Activated CD8-positive, alpha-beta memory T cell treated with anti-CD3 and anti-CD28 coated beads for 24 hours (primary cell): ENCODE data around the gene PATJ.
"Not testable (repeated sequence)": the region's sequence is repeated elsewhere in the genome, so short reads cannot be mapped to it uniquely, and the experiment has no call there.

ENCODE experiments used
- DNase-seq: peaks from one replicate; pipeline ENCODE4 v3.0.0-alpha.2; 2020

PATJ gene

DNA sequence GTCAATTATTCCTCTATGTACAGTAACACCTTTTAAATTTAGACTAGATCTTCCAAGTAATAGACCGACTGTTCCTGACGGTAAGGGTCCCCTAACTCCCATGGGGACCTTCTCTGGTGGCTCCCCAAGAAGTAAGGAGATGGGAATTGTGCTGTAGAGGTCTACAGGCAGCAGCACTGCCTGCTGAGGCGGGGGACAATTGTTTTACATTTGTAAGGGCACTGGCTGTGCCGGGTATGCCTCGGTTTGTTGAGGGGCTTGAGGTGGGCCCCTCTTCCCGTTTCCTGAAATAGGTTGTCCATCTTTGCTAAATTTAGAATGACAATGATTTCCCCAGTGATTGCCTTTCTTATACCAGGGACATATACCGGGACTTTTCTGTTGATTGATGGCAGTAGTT is 439.3 kb downstream of the PATJ start:
- no peak for DNase-seq

DNA sequence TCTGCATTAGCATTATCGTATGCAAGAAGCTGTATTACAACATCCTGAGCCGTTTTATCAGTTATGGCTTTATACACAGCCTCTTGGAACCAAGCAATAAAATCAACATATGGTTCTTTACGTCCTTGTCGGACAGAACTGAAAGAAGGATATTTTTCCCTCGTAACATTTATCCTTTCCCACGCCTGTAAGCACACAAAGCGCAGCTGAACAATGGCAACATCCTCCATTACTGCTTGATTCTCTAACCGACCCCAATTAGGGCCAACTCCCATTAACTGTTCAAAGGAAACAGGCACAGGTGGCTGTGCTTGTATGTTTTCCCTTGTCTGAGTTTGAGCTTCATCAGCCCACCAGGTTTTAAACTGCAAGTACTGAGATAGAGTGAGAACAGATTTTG is 439.9 kb downstream of the PATJ start:
- DNase-seq: not testable (repeated sequence)

DNA sequence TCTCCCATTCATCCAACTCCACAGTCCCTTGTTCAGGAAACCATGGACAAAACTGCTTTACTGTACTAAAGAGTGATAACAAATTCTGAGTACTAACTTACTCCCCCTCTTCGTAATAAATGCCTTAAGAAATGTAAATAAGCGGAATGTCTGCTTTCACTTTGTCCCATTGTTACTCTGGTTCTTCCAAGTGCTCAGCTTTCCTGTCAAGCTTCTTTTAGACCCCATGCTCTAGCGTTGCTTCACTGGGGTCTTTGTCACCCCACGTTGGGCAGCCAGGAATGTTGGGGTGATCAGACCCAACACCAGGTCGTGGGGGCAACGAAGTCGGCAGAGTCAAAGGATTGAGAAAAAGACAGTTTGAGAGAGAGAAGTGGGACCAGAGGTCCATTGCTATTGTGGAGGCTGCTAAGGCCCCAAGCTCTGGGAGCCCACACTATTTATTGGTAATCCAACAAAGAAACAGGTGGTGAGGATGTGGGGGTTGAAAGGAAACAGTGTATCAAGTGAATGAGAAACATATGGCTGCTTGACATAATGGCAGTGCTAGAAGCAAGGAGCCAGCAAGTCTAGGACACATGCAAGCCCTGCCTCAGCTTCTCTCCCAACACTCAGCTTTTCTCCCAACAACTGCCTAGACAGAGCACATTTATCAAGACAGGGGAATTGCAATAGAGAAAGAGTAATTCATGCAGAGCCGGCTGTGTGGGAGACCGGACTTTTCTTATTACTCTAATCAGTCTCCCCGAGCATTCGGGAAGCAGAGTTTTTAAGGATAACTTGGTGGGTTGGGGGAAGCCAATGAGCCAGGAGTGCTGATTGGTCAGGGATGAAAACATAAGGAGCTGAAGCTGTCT is 441.1 kb downstream of the PATJ start:
- not testable (repeated sequence) for DNase-seq

DNA sequence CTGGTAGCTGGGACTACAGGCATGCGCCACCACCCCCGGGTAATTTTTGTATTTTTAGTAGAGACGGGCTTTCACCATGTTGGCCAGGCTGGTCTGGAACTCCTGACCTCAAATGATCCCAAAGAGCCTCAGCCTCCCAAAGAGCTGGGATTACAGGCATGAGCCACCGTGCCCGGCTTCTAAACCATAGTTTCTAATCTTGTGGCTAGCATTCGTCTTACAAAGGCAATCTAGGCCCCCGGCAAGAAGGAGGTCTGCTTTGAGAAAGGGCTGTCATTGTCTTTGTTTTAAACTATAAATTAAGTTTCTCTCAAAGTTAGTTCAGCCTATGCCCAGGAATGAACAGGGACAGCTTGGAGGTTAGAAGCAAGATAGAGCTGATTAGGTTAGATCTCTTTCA is 442.1 kb downstream of the PATJ start:
- no peak for DNase-seq

DNA sequence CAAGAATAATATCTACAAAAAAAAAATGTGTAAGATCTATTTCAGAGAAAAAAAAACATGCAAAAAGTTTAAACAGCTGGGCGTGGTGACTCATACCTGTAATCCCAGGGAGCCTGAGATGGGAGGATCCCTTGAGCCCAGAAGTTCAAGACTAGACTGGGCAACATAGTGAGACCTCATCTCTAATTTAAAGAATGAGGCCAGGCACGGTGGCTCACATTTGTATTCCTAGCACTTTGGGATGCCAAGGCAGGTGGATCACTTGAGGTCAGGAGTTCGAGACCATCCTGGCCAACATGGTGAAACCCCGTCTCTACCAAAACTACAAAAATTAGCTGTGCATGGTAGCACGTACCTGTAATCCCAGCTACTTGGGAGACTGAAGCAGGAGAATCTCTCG is 443.0 kb downstream of the PATJ start:
- not testable (repeated sequence) for DNase-seq

DNA sequence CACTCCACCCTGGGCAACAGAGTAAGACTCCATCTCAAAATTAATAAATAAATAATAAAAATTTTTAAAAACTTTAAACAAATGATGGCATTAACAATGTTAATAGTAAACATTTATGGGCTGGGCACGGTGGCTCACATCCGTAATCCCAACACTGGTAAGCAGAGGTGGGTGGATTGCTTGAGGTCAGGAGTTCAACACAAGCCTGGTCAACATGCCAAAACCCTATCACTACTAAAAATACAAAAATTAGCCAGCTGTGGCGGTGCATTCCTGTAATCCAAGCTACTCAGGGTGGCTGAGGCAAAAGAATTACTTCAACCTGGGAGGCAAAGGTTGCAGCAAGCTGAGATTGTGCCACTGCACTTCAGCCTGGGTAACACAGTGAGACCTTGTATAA is 443.4 kb downstream of the PATJ start:
- DNase-seq: no peak

DNA sequence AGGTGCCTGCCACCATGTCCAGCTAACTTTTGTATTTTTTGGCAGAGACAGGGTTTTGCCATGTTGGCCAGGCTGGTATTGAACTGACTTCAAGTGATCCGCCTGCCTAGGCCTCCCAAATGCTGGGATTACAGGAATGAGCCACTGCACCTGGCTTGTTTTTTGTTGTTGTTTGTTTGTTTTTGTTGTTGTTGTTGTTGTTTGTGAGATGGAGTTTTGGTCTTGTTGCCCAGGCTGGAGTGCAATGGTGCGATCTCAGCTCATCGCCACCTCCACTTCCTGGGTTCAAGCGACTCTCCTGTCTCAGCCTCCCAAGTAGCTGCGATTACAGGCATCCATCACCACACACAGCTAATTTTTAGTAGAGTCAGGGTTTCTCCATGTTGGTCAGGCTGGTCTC is 445.3 kb downstream of the PATJ start:
- no peak for DNase-seq

DNA sequence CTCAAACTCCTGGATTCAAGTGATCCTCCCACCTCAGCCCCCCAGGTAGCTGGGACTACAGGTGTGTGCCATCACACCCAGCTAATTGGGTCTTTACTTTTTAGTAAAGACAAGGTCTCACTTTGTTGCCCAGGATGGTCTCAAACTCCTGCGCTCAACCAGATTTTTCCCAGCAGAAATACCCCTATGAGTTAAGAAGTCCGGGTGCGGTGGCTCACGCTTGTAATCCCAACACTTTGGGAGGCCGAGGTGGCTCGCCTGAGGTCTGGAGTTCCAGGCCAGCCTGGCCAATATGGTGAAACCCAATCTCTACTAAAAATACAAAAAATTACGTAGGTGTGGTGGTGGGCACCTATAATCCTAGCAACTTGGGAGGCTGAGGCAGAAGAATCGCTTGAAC is 445.8 kb downstream of the PATJ start:
- DNase-seq: no peak

DNA sequence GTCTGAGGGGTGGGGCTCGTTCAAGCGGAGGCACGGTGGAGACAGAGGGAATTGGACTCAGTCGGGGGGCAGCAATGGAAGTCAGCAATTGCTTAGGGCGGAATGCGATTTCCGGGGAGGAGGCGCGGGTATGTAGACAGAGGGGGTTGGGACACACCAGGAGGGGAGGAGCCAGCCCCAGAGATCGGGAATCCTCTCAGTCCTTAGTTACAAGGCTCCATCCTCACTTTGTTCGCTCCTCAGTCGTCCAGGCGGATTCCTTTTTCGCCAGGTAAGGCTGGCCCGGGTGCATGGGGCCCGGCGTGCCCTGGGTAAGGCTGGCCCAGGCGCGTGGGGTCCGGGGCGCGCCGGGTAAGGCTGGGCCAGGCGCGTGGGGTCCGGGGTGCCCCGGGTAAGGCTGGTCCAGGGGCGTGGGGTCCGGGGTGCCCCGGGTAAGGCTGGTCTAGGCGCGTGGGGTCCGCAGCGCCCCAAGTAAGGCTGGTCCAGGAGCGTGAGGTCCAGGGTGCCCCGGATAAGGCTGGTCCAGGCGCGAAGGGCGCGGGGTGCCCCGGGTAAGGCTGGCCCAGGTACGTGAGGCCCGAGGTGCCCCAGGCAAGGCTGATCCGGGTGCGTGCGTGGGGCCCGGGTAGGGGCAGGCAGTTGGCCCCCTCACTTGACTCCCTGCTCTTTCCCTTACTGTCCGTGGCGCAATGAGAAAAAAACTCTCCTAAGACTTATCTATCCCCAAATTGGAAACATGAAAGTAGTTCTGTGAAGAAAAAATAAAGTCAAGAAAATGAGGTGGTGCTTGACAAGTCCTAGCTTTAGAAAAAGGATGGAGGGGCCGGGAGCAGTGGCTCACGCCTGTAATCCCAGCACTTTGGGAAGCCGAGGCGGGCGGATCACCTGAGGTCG is 452.6 kb downstream of the PATJ start, which contains the start of gene L1TD1:
Gene L1TD1 (plus strand): TSS at position 199 of the 894 bp plus-strand sequence. CDS start 11,780 bp downstream, outside the sequence.
- no peak for DNase-seq

DNA sequence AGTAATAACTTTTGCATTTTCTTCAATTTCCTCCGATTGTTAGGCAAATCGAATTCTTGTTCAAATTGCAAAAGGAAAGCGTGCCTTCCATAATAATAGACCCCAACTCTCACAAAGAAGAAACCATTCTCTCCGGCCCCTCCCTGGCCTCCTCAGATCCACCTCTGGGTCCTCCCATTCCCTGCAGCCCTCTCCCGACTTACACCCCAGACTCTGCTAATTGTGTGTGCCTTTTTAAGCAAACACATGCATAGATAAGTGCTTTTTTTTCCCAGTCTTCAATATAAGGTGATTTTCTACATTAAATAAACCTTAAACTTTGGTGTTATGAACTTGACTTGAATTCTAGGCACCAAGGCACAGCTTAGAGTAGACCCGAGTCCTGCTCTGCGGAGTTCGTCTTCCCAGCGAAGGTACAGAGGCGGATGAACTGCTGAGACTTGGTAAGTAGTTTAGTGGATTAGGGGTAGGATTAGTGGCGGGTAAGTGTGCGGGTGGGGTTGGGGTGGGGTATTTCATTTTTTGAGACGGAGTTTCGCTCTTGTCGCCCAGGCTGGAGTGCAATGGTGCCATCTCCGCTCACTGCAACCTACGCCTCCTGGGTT is 453.9 kb downstream of the PATJ start:
- no peak for DNase-seq

DNA sequence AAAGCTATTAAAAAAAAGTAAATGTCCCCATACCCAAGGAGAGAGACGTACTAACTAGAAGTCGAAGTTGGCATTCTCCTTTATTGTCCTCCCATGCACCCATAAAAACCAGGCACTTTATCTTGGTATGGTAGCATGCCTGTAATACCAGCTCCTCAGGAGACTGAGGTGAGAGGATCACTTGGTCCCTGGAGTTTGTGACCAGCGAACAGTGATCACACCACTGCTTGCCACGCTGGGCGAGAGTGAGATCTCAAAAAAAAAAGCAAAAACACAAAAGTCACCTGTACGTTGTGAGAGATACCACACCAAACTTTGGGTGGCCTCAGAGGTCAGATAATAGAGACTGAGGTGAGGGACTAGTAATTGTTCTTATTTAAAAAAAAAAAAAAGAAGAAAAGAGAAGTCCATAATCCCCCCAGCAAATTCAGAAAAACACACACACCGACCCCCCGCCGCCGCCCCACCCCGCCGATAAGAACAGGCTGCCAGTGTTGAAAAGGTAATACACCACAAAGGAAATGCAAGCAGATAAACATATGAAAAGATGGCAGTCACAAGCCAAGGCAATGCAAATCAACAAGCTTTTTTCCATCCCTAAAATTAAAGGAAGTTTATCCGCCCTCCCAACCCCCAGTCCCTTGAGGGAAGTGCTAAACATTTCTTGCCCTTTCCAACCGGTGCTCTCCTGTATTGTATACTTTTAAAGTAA is 455.9 kb downstream of the PATJ start:
- DNase-seq: no peak

DNA sequence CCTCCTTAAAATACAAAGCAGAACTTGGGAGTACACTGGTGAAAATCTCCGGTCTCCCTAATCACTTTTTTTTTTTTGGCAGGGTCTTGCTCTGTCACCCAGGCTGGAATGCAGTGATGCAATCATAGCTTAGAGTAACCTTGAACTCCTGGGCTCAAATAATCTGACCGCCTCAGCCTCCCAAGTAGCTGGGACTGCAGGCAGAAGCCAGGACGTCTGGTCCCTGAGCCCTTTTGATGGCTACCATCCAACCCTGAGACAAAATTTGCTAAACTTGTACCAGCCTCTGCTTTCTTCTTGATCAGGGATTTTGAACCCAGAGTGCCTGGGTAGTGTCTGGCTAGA is 456.5 kb downstream of the PATJ start:
- DNase-seq: no peak

DNA sequence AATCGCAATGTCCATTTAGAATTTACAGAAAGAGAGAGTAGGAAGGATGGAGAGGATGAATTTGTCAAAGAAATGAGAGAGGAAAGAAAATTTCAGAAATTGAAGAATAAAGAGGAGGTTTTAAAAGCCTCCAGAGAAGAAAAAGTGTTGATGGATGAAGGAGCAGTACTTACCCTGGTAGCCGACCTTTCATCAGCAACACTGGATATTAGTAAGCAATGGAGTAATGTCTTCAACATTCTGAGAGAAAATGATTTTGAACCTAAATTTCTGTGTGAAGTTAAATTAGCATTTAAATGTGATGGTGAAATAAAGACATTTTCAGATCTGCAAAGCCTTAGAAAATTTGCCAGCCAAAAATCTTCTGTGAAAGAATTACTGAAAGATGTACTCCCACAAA is 464.9 kb downstream of the PATJ start:
- no peak for DNase-seq

DNA sequence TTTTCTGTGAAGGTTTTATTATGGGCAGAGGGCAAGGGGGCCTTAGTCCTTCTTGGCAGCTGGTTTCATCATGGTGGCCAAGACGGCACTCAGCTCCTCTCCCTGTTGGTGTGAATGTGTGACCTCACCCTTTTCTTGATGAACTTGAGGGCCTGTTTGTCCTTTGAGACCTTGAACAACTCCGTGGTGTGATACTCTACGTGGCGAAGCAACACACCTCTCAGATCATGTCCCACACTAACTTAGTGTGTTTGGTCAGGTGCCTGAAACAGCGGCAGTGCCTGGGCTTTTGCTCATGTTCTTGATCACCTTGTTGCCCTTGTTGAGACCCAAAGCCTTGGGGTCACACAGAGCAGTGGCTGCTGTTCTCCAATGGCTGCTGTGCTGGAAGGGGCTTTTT is 465.8 kb downstream of the PATJ start:
- no peak for DNase-seq

DNA sequence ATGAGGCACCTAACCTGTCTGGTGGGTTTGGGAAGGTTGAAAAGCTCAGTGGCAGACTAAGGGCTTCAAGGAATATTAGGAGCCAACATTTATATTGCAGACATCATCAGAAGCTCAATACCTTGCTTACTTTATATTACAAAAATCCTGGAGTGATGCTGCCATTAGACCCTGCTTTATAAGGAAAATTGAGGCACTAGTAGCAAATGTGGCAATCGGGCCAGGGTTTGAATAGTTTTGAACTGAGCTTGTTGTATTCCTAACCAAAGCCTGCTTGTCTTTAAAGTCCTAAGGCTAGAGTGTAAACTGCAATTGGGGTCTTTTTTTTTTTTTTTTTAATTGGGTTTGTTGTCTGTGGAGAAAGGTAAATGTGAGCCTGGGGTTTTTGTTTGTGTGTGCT is 466.7 kb downstream of the PATJ start:
- no peak for DNase-seq

DNA sequence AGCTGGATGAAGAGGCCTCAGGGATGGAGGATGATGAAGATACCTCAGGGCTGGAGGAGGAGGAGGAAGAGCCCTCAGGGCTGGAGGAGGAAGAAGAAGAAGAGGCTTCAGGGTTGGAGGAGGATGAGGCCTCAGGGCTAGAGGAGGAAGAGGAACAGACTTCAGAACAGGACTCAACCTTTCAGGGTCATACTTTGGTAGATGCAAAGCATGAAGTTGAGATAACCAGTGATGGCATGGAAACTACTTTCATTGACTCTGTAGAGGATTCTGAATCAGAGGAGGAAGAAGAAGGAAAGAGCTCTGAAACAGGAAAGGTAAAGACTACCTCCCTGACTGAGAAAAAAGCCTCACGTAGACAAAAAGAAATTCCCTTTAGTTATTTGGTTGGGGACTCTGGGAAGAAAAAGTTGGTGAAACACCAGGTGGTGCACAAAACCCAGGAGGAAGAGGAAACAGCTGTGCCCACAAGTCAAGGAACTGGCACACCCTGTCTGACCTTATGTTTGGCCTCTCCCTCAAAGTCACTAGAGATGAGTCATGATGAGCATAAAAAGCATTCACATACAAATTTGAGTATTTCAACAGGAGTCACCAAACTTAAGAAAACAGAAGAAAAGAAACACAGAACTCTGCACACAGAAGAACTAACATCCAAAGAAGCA is 467.8 kb downstream of the PATJ start:
- DNase-seq: no peak

DNA sequence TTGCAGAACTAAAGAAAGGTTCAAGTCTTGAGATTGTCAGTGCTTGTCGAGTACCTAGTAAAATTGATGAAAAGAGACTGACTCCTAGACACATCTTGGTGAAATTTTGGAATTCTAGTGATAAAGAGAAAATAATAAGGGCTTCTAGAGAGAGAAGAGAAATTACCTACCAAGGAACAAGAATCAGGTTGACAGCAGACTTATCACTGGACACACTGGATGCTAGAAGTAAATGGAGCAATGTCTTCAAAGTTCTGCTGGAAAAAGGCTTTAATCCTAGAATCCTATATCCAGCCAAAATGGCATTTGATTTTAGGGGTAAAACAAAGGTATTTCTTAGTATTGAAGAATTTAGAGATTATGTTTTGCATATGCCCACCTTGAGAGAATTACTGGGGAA is 468.7 kb downstream of the PATJ start:
- DNase-seq: no peak

DNA sequence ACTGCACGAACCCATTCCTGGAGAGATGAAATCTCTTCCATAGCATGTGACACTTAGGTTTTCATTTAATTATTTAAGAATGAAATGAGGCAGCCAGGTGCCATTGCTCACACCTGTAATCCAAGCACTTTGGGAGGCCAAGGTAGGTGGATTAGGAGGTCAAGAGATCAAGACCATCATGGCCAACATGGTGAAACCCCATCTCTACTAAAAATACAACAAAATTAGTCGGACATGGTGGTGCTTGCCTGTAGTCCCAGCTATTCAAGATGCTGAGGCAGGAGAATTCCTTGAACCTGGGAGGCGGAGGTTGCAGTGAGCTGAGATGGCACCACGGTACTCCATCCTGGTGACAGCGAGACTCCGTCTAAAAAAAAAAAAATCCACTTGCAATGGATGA is 470.1 kb downstream of the PATJ start:
- DNase-seq: no peak

DNA sequence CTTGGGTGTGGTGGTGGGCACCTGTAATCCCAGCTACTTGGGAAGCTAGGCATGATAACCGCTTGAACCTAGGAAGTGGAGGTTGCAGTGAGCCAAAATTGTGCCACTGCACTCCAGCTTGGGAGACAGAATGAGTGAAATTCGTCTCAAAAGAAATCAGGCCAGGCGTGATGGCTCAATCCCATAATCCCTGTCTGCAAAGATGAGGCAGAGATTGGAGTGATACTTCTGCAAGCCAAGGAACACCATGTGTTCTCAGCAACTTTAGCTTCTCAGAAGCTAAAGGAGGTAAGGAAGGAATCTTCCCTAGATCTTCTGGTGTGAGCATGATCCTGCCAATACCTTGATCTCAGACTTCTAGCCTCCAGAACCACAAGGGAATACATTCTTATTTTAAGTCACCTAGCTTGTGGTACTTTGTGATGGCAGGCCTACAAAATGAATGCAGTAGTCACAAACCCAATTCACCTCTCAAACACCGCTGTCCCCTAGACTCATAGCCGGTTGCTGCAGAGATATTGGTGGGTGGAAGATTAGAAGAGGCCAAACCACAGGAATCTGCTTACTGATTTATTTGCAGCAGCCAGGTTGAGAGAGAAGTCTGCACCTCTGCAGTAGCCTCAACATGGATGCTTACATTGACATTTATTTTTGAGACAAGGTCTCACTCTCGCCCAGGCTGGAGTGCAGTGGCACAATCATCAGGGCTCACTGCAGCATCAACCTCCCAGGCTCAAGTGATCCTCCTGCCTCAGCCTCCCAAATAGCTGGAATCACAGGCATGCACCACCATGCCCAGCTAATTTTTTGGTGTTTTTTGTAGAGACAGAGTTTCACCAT is 471.0 kb downstream of the PATJ start:
- DNase-seq: no peak

DNA sequence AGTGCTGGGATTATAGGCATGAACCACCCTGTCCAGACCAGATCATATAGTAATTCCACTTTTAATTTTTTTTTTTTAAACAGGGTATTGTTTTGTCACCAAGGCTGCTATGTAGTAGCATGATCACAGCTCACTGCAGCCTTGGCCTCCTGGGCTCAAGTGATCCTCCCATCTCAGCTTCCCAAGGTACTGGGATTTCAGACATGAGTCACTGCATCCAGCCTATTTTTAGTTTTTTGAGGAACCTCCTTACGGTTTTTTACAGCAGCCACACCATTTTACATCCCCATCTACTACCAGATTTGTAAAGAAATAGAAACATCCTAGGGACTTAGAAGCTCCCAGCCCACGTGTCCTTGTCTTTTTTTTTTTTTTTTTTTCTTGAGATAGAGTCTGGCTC is 476.3 kb downstream of the PATJ start:
- no peak for DNase-seq

DNA sequence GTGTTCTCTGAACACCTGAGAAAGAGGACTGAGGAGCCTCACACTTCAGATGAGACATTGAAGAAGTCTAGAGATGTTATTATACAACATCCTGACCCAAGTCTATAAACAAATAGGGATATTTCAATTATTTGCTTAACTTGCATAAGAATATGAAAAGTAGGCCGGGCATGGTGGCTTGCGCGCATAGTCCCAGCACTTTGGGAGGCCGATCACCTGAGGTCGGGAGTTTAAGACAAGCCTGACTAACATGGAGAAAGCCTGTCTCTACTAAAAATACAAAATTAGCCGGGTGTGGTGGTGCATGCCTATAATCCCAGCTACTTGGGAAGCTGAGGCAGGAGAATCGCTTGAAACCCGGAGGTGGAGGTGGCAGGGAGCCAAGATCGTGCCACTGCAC is 478.2 kb downstream of the PATJ start:
- not testable (repeated sequence) for DNase-seq
